ENCODE data around the gene PDIA6.
"Not testable (repeated sequence)": the region's sequence is repeated elsewhere in the genome, so short reads cannot be mapped to it uniquely, and the experiment has no call there.

Gene PDIA6

GRCh38 chr2:10783421-10783820 is 29.2 kb downstream of the PDIA6 start:
- DNase-seq (ENCODE audit: insufficient read length, low spot score) (no peak), FAIRE-seq (no peak)

GRCh38 chr2:10781746-10782145 is 30.8 kb downstream of the PDIA6 start:
- DNase-seq (ENCODE audit: insufficient read length, low spot score), result no peak
- FAIRE-seq, result no peak

- not testable (repeated sequence) for DNase-seq (ENCODE audit: insufficient read length, low spot score)
Measured at GRCh38 chr2:10780821-10781220, 31.8 kb downstream of the PDIA6 start.

GRCh38 chr2:10780491-10780820 is 32.1 kb downstream of the PDIA6 start:
- FAIRE-seq (no peak), DNase-seq (ENCODE audit: insufficient read length, low spot score) (no peak)

More at GRCh38 chr2:10780821-10781220, 31.8 kb downstream of the PDIA6 start:
- FAIRE-seq, result not testable (repeated sequence)

GRCh38 chr2:10779776-10780490 is 32.7 kb downstream of the PDIA6 start:
- no peak for DNase-seq (ENCODE audit: insufficient read length, low spot score)
- FAIRE-seq, result no peak

- no peak for DNase-seq (ENCODE audit: insufficient read length, low spot score)
- FAIRE-seq, result no peak
Measured at GRCh38 chr2:10778724-10779115, 33.9 kb downstream of the PDIA6 start.

- DNase-seq (ENCODE audit: insufficient read length, low spot score) (no peak), FAIRE-seq (no peak)
Measured at GRCh38 chr2:10777842-10778723, 34.5 kb downstream of the PDIA6 start.

- DNase-seq (ENCODE audit: insufficient read length, low spot score) (no peak), FAIRE-seq (no peak)
Measured at GRCh38 chr2:10777111-10777841, 35.3 kb downstream of the PDIA6 start.

- FAIRE-seq (no peak), DNase-seq (ENCODE audit: insufficient read length, low spot score) (no peak)
Measured at GRCh38 chr2:10776231-10776977, 36.2 kb downstream of the PDIA6 start.

GRCh38 chr2:10775831-10776230 is 36.8 kb downstream of the PDIA6 start:
- FAIRE-seq (no peak), DNase-seq (ENCODE audit: insufficient read length, low spot score) (no peak)

- FAIRE-seq (no peak), DNase-seq (ENCODE audit: insufficient read length, low spot score) (no peak)
Measured at GRCh38 chr2:10775021-10775780, 37.4 kb downstream of the PDIA6 start.

GRCh38 chr2:10774394-10774793 is 38.2 kb downstream of the PDIA6 start:
- DNase-seq (ENCODE audit: insufficient read length, low spot score) (no peak), FAIRE-seq (no peak)

- DNase-seq (ENCODE audit: insufficient read length, low spot score) (no peak), FAIRE-seq (no peak)
Measured at GRCh38 chr2:10773821-10774341, 38.7 kb downstream of the PDIA6 start.

- FAIRE-seq, result no peak
Measured at GRCh38 chr2:10772868-10773215, 39.7 kb downstream of the PDIA6 start.

GRCh38 chr2:10772201-10772867 is 40.3 kb downstream of the PDIA6 start:
- DNase-seq (ENCODE audit: insufficient read length, low spot score), result no peak
- no peak for FAIRE-seq

More at GRCh38 chr2:10772868-10773215, 39.7 kb downstream of the PDIA6 start:
- no peak for DNase-seq (ENCODE audit: insufficient read length, low spot score)

GRCh38 chr2:10771786-10772185 is 40.8 kb downstream of the PDIA6 start:
- FAIRE-seq (no peak), DNase-seq (ENCODE audit: insufficient read length, low spot score) (no peak)

- no peak for FAIRE-seq
- DNase-seq (ENCODE audit: insufficient read length, low spot score), result no peak
Measured at GRCh38 chr2:10770956-10771750, 41.4 kb downstream of the PDIA6 start.

GRCh38 chr2:10768063-10768507 is 44.5 kb downstream of the PDIA6 start:
- no peak for FAIRE-seq
- no peak for DNase-seq (ENCODE audit: insufficient read length, low spot score)
